Karpas-422 (cell line): ENCODE results near the gene BLCAP. TPM values are rescaled to one million over a fixed set of nuclear protein-coding genes. Genes with fewer than 3 reads are reported as not detected.
"Not testable (repeated sequence)": the region's sequence is repeated elsewhere in the genome, so short reads cannot be mapped to it uniquely, and the experiment has no call there.

ENCODE experiments used
- DNase-seq: peaks from one replicate; pipeline ENCODE4 v3.0.0-alpha.2; 2015
- H2AFZ ChIP-seq: fragments of 200-600 bp; sonication (generic); 2 replicates; pipeline ENCODE4 v1.6.1; 2014; ENCODE audit warnings: antibody characterized with exemption, low read length, mixed read lengths
- H3K27ac ChIP-seq: fragments of 200-600 bp; sonication (generic); 2 replicates; pipeline ENCODE4 v1.5.1; 2014; ENCODE audit warnings: mild to moderate bottlenecking, low read length, moderate library complexity
- H3K27me3 ChIP-seq: fragments of 200-600 bp; sonication (generic); 2 replicates; pipeline ENCODE4 v1.6.1; 2014; ENCODE audit warnings: low read length, mixed read lengths
- H3K36me3 ChIP-seq: fragments of 200-600 bp; sonication (generic); 2 replicates; pipeline ENCODE4 v1.6.1; 2014; ENCODE audit warnings: low read length, mixed read lengths; ENCODE audit not compliant: insufficient read depth
- H3K4me1 ChIP-seq: fragments of 200-600 bp; sonication (generic); 2 replicates; pipeline ENCODE4 v1.6.1; 2014; ENCODE audit warnings: mild to moderate bottlenecking, low read length, mixed read lengths
- H3K4me2 ChIP-seq: fragments of 200-600 bp; sonication (generic); 2 replicates; pipeline ENCODE4 v1.6.1; 2014; ENCODE audit warnings: low read length, low read depth, mild to moderate bottlenecking; ENCODE audit not compliant: poor library complexity, severe bottlenecking
- H3K4me3 ChIP-seq: fragments of 200-600 bp; sonication (generic); 2 replicates; pipeline ENCODE4 v1.5.1; 2014; ENCODE audit warnings: mild to moderate bottlenecking, antibody characterized with exemption, low read length, mixed read lengths
- H3K79me2 ChIP-seq: fragments of 200-600 bp; sonication (generic); 2 replicates; pipeline ENCODE4 v1.6.1; 2014; ENCODE audit warnings: mild to moderate bottlenecking, low read length, mixed read lengths
- H3K9ac ChIP-seq: fragments of 200-600 bp; sonication (generic); 2 replicates; pipeline ENCODE4 v1.6.0; 2014; ENCODE audit warnings: low read length
- H3K9me2 ChIP-seq: fragments of 200-600 bp; sonication (generic), shearing (Covaris generic); replicated peaks from 2 replicates; pipeline ENCODE4 v1.6.0; 2014; ENCODE audit warnings: mild to moderate bottlenecking, low read length, moderate library complexity; ENCODE audit not compliant: insufficient read depth
- H3K9me3 ChIP-seq: fragments of 300-700, 200-600 bp; sonication (generic); 2 replicates; pipeline ENCODE4 v1.6.1; 2014; ENCODE audit warnings: low read length, mixed read lengths
- H4K20me1 ChIP-seq: fragments of 200-600 bp; sonication (generic); 2 replicates; pipeline ENCODE4 v1.6.1; 2014; ENCODE audit warnings: mild to moderate bottlenecking, antibody characterized with exemption, low read length, low read depth; ENCODE audit not compliant: insufficient read depth
- total RNA-seq: library from RNA; depleted of rRNA; stranded (reverse); fragments of >200 nt; shearing (Covaris generic); gene quantifications from 2 replicates; pipeline ENCODE4 v1.2.3, GENCODE V29; 2014; ENCODE audit warnings: low replicate concordance; rRNA removed

BLCAP gene
- total RNA-seq, 1 experiment from 2014 or later = 119 TPM

GRCh38 chr20:37473249-37474000, 54.3 kb downstream of the BLCAP start:
- H3K4me1 ChIP-seq = peaks cover 21% of the 10 kb centered on the region
- H3K9ac ChIP-seq = no peak overlapping the region
- H3K27ac ChIP-seq = no peak overlapping the region
- no peak overlapping the region for H2AFZ ChIP-seq
- DNase-seq = no peak
- H3K9me3 ChIP-seq = no peaks in the 10 kb centered on the region
- no peaks in the 10 kb centered on the region for H3K36me3 ChIP-seq
- H3K79me2 ChIP-seq = no peaks in the 10 kb centered on the region
- H3K27me3 ChIP-seq = no peaks in the 10 kb centered on the region
- H3K4me3 ChIP-seq = no peak overlapping the region
- no peaks in the 10 kb centered on the region for H3K9me2 ChIP-seq
- H4K20me1 ChIP-seq = no peaks in the 10 kb centered on the region
- no peak overlapping the region for H3K4me2 ChIP-seq

- not testable (repeated sequence) for H2AFZ ChIP-seq, H3K4me3 ChIP-seq, H4K20me1 ChIP-seq, H3K4me2 ChIP-seq, H3K27ac ChIP-seq, DNase-seq, H3K36me3 ChIP-seq, H3K79me2 ChIP-seq, H3K9me3 ChIP-seq, H3K9ac ChIP-seq, H3K27me3 ChIP-seq, H3K9me2 ChIP-seq
- H3K4me1 ChIP-seq = peaks cover 21% of the 10 kb centered on the region
These were observed 55.2 kb downstream of the BLCAP start for GRCh38 chr20:37472435-37472834.

GRCh38 chr20:37471741-37472235, 55.9 kb downstream of the BLCAP start:
- H3K27ac ChIP-seq = no peak overlapping the region
- no peak overlapping the region for H3K9ac ChIP-seq
- H4K20me1 ChIP-seq = no peaks in the 10 kb centered on the region
- H2AFZ ChIP-seq = no peak overlapping the region
- no peak overlapping the region for H3K4me3 ChIP-seq
- peaks cover 21% of the 10 kb centered on the region for H3K4me1 ChIP-seq
- H3K79me2 ChIP-seq = no peaks in the 10 kb centered on the region
- DNase-seq = no peak
- no peaks in the 10 kb centered on the region for H3K9me2 ChIP-seq
- H3K27me3 ChIP-seq = no peaks in the 10 kb centered on the region
- H3K9me3 ChIP-seq = no peaks in the 10 kb centered on the region
- no peak overlapping the region for H3K4me2 ChIP-seq
- H3K36me3 ChIP-seq = no peaks in the 10 kb centered on the region

GRCh38 chr20:37470190-37470589, 57.5 kb downstream of the BLCAP start:
- H3K27ac ChIP-seq, H3K27me3 ChIP-seq, H4K20me1 ChIP-seq, H3K9ac ChIP-seq, H3K9me3 ChIP-seq, H3K4me2 ChIP-seq, H2AFZ ChIP-seq, H3K79me2 ChIP-seq, H3K4me3 ChIP-seq, H3K9me2 ChIP-seq, DNase-seq, H3K36me3 ChIP-seq: not testable (repeated sequence)
- H3K4me1 ChIP-seq = peaks cover 17% of the 10 kb centered on the region

- no peaks in the 10 kb centered on the region for H3K36me3 ChIP-seq
- DNase-seq = no peak
- peaks cover 10% of the 10 kb centered on the region for H3K4me1 ChIP-seq
- H3K79me2 ChIP-seq = no peaks in the 10 kb centered on the region
- H3K27ac ChIP-seq = no peak overlapping the region
- no peaks in the 10 kb centered on the region for H3K9me2 ChIP-seq
- no peak overlapping the region for H3K4me2 ChIP-seq
- H3K4me3 ChIP-seq = no peak overlapping the region
- no peaks in the 10 kb centered on the region for H4K20me1 ChIP-seq
- no peak overlapping the region for H2AFZ ChIP-seq
- no peaks in the 10 kb centered on the region for H3K9me3 ChIP-seq
- H3K9ac ChIP-seq = no peak overlapping the region
- H3K27me3 ChIP-seq = no peaks in the 10 kb centered on the region
These were observed 58.1 kb downstream of the BLCAP start for GRCh38 chr20:37469531-37469930.

- Histone ChIP-seq H3K36me3 (no peaks in the 10 kb centered on the region), H3K9ac (no peak overlapping the region), H3K27ac (no peak overlapping the region)
These were observed 58.8 kb downstream of the BLCAP start for GRCh38 chr20:37468886-37469285.

More at GRCh38 chr20:37468886-37469285, 58.8 kb downstream of the BLCAP start:
- Histone ChIP-seq H3K4me3 (no peak overlapping the region), H3K9me3 (no peaks in the 10 kb centered on the region), H3K27me3 (no peaks in the 10 kb centered on the region), H3K9me2 (no peaks in the 10 kb centered on the region), H3K79me2 (no peaks in the 10 kb centered on the region), H4K20me1 (no peaks in the 10 kb centered on the region), H2AFZ (no peak overlapping the region), H3K4me1 (peaks cover 9% of the 10 kb centered on the region), H3K4me2 (no peak overlapping the region)
- no peak for DNase-seq

Other genes starting within 250 kb of the BLCAP start
- gene MANBAL, start 238.2 kb downstream of the BLCAP start, total RNA-seq = 7.7 and 8.5 TPM in 2 replicates
- 39.9 and 41.5 TPM in 2 replicates for gene SRC, start 181.7 kb downstream of the BLCAP start, total RNA-seq
- gene NNAT, start 6.6 kb downstream of the BLCAP start, total RNA-seq = not detected in 2 replicates
- 70.0 and 102 TPM in 2 replicates for gene CTNNBL1, start 166.2 kb upstream of the BLCAP start, total RNA-seq